ENCODE data around the gene ZBTB7A. TPM values are rescaled to one million over a fixed set of nuclear protein-coding genes. Genes with fewer than 3 reads are reported as not detected.

ZBTB7A gene
- total RNA-seq, 1 donor from 2014 or later, result 21.0 TPM

DNA sequence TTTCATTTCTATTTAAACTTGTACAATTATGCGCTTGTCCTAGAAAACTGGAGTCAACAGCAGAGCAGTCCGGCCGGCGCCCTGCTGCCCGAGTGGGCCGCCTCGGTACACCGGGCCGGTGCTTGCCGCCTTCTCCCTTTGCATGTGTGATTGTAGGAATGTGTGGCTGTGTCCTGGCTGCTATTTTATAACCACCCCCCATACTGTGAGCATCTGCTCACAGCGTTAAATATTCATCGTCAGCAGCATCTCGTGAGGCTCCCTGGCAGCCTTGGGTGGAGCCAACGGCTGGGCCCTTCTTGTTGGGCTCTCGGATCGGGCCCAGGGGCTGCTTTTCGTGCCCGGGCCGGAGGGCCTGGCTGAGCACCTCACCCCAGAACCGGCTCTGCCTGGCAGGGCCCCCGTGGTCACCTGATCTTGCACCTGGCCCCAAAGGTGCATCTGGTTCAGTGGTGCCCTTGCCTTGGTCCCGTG, 48.5 kb downstream of the ZBTB7A start:
- H3K4me3 Mint-ChIP-seq, result no peak overlapping the region
- TF ChIP-seq, protein P1, sequence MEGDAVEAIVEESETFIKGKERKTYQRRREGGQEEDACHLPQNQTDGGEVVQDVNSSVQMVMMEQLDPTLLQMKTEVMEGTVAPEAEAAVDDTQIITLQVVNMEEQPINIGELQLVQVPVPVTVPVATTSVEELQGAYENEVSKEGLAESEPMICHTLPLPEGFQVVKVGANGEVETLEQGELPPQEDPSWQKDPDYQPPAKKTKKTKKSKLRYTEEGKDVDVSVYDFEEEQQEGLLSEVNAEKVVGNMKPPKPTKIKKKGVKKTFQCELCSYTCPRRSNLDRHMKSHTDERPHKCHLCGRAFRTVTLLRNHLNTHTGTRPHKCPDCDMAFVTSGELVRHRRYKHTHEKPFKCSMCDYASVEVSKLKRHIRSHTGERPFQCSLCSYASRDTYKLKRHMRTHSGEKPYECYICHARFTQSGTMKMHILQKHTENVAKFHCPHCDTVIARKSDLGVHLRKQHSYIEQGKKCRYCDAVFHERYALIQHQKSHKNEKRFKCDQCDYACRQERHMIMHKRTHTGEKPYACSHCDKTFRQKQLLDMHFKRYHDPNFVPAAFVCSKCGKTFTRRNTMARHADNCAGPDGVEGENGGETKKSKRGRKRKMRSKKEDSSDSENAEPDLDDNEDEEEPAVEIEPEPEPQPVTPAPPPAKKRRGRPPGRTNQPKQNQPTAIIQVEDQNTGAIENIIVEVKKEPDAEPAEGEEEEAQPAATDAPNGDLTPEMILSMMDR (conservative IDR thresholded peaks at IDR 0.05), result no peak
- peaks cover 4% of the 10 kb centered on the region for H3K36me3 Mint-ChIP-seq
- DNase-seq (ENCODE audit: extremely low spot score, unreplicated experiment), result no peak
- H3K27ac Mint-ChIP-seq, result no peak overlapping the region
- H3K4me1 Mint-ChIP-seq (ENCODE audit: unreplicated experiment), result no peaks in the 10 kb centered on the region
- no peaks in the 10 kb centered on the region for H3K9me3 Mint-ChIP-seq
- no peaks in the 10 kb centered on the region for H3K27me3 Mint-ChIP-seq

DNA sequence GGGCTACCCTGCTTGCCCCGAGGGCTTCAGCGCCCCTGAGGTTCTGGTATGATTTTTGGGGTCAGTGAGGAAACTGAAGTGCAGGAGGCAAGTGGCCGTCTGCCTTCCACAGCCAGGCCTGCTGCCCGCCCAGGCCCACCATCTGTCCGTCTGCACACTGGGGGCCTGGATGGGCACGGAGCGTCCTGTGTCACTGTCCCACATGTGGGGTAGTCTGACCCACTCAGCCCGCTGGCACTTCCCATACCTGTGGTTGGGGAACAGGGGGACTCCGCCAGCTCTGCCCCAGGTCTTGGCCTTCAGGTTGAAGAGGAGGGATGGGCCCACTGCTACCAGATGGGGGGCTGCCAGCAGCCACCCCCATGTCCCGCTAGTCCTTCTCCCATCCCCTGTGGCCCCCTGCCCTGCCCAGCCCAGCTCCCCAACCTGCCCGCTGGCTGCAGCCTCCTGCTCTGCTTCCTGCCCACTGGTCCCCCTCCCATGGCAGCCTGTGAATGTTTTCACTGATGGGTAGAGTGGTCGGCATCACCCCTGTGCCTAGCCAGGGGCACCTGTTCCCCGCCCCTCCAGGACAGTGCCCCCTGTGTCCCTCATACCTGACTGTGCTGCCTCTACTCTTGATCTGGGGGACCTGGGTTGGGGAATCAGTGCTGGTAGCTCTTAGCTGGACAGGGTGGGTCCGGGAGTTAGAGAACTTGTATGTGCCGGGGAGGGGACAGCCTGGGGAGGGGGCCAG, 49.6 kb downstream of the ZBTB7A start:
- DNase-seq (ENCODE audit: extremely low spot score, unreplicated experiment), result no peak
- TF ChIP-seq, protein P1 (conservative IDR thresholded peaks at IDR 0.05), result no peak
- no peak overlapping the region for H3K4me3 Mint-ChIP-seq
- H3K4me1 Mint-ChIP-seq (ENCODE audit: unreplicated experiment), result peaks cover 4% of the 10 kb centered on the region
- no peak overlapping the region for H3K27ac Mint-ChIP-seq
- peaks cover 3% of the 10 kb centered on the region for H3K36me3 Mint-ChIP-seq
- H3K27me3 Mint-ChIP-seq, result no peaks in the 10 kb centered on the region
- H3K9me3 Mint-ChIP-seq, result no peaks in the 10 kb centered on the region

DNA sequence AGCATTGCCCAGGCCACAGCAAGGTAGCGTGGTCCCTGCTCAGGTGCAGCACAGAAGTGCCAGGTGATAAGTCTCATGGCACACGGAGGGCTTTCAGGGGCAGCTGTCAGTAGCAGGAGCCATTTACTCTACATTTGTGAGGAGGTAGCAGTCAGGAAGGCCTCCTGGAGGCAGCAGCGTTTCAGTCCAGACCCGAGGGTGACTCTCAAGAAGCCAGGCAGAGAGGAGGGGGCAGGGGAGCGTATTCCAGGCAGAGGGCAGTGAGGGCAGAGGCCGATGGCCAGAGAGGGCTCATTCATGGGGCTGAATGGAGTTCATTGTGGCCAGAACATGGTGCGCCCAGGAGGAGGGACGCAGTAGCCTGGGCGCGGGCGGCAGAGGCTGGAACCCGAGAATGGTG, 50.2 kb downstream of the ZBTB7A start:
- TF ChIP-seq, protein P1 (conservative IDR thresholded peaks at IDR 0.05), result no peak
- no peak for DNase-seq (ENCODE audit: extremely low spot score, unreplicated experiment)
- no peaks in the 10 kb centered on the region for H3K9me3 Mint-ChIP-seq
- H3K27ac Mint-ChIP-seq, result peak overlapping the region; percentile 48
- H3K4me1 Mint-ChIP-seq (ENCODE audit: unreplicated experiment), result peaks cover 4% of the 10 kb centered on the region
- no peaks in the 10 kb centered on the region for H3K36me3 Mint-ChIP-seq
- H3K27me3 Mint-ChIP-seq, result no peaks in the 10 kb centered on the region
- H3K4me3 Mint-ChIP-seq, result no peak overlapping the region

DNA sequence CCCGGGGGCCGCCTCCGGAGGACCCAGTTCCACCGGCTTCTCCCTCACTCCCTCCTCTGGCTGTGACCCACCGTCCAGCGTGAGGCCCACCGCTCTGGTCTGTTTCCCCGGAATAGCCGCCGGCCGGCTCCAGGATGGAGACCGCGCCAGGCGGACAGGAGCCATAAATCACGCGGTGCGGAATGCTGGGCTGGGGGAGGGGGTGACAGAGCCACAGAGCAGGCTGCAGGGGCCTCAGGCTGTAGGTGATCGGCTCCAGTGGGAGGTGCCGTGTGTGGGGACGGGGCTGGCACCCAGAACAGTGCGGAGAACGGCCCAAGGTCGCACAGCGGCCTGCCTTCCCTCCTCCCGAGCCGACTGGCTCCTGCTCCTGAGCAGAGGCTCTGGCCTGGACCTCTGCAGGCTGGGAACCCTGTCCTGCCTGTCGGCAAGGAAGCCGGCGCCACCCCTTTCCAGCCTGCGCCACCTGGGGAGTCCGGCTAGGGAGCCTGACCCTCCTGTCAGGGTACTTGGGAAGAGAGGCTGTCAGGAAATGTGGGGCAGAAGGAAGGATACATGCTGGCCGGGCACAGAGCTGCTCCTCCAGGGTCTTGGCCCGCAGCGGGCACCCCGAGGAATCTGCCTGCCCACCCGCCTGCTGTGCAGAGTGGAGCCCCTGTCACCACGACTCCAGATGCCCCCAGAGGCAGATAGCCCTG, 50.8 kb downstream of the ZBTB7A start:
- peak overlapping the region; percentile 83 for H3K27ac Mint-ChIP-seq
- peak; percentile 83 for DNase-seq (ENCODE audit: extremely low spot score, unreplicated experiment)
- TF ChIP-seq, protein P1 (conservative IDR thresholded peaks at IDR 0.05), result no peak

DNA sequence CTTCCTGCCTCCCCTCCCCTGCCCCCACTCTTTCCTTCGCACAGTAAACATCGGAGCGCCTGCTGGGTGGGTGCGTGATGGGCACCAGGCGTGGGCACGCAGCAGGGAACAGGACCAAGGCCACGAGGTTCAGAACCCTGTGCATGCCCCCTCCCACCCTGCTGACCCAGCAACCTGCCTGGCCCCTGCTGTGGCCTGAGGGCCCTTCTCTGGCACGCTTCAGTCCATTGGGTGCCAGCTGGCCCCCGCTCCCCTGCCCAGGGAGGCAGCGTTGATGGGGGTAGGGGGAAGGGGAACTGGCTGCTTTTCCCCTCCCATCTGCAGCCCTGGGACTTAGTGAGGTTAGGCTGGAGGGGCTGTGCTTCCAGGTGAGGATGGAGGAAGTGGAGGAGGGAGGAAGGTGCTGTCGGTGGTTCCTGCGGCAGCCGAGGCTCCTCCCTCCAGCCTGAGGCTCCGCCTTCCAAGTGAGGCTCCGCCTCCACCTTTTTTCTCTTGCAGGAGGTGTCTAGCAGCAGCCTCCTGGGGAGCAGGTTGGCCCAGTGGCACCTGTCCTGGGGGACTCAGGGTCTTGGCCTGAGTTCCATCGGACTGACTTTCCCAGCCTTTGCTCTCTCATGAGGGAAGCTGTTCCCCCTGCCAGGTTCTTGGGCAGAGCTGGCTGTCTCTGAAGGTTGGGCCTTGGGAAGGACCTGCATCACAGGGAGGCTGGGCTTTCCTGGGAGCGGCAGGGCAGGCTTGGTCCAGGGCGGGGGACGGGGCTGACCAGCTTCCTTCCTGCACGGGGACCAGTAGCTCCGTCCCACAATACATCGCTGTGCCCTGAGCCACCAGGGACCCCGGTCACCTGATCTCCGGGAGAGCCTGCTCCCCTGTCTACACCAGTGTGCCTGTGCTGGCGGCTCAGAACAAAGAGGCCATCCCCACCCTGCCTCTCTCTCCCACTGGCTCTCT, 51.9 kb downstream of the ZBTB7A start:
- TF ChIP-seq, protein P1 (conservative IDR thresholded peaks at IDR 0.05), result no peak
- Mint-ChIP-seq H3K4me1 (ENCODE audit: unreplicated experiment) (peaks cover 13% of the 10 kb centered on the region), H3K9me3 (no peaks in the 10 kb centered on the region), H3K27ac (peak overlapping the region; percentile 83), H3K27me3 (no peaks in the 10 kb centered on the region), H3K36me3 (no peaks in the 10 kb centered on the region), H3K4me3 (peak overlapping the region; percentile 82)
- DNase-seq (ENCODE audit: extremely low spot score, unreplicated experiment), result peak; percentile 70

More for the DNA sequence above, 50.8 kb downstream of the ZBTB7A start:
- H3K4me1 Mint-ChIP-seq (ENCODE audit: unreplicated experiment), result peaks cover 8% of the 10 kb centered on the region
- H3K27me3 Mint-ChIP-seq, result no peaks in the 10 kb centered on the region
- no peaks in the 10 kb centered on the region for H3K36me3 Mint-ChIP-seq
- peak overlapping the region; percentile 82 for H3K4me3 Mint-ChIP-seq
- no peaks in the 10 kb centered on the region for H3K9me3 Mint-ChIP-seq

All from type B pancreatic cell (in vitro differentiated cells).